Tibial artery (tissue), 4 donors: Measurements from ENCODE around the gene OARD1.

ENCODE experiments used
- DNase-seq, 2 donors: peaks; one replicate each; pipeline ENCODE4 v3.0.0-alpha.2; 2019
- H3K27ac ChIP-seq, 2 donors: fragments of 200-600 bp; sonication (generic) in 1 of 2; 1 replicate in 1 of 2; 2 replicates in 1 of 2; pipeline ENCODE4 v1.5.1; 2018 to 2019; ENCODE audit warnings: mild to moderate bottlenecking in 1 of 2
- H3K27me3 ChIP-seq, 2 donors: fragments of 200-600 bp; sonication (generic) in 1 of 2; one replicate each; pipeline versions ENCODE4 v1.5.1 to v1.6.0; 2016 to 2019
- H3K36me3 ChIP-seq, 3 donors: fragments of 200-600 bp; sonication (generic) in 2 of 3; one replicate each; pipeline ENCODE4 v1.5.1; 2016 to 2019; ENCODE audit warnings: mild to moderate bottlenecking in 2 of 3
- H3K4me1 ChIP-seq, 4 donors: fragments of 200-600 bp; sonication (generic) in 2 of 4; 1 replicate in 3 of 4; 2 replicates in 1 of 4; pipeline ENCODE4 v1.5.1; 2016 to 2019
- H3K4me3 ChIP-seq, 2 donors: fragments of 200-600 bp; sonication (generic) in 1 of 2; 1 replicate in 1 of 2; 2 replicates in 1 of 2; pipeline ENCODE4 v1.5.1; 2018 to 2019; ENCODE audit warnings: mild to moderate bottlenecking in 2 of 2
- H3K9me3 ChIP-seq, 3 donors: fragments of 200-600 bp; sonication (generic) in 1 of 3; one replicate each; pipeline ENCODE4 v1.5.1; 2016 to 2019
- intact Hi-C: fragments of 100-400 bp; cut with DNase I; formaldehyde crosslinking; loops from one replicate; pipeline ENCODE4 v1.15.0; 2023; ENCODE audit warnings: low total_unique reads
- TF ChIP-seq, protein P1 (sequence below), 2 experiments: fragments of 200-600 bp in 1 of 2; fragments of 450-650 bp in 1 of 2; IDR thresholded peaks; one replicate each; pipeline ENCODE4 v1.5.1; 2017 to 2019; ENCODE audit warnings: antibody characterized with exemption in 2 of 2, mild to moderate bottlenecking in 1 of 2, moderate library complexity in 1 of 2

Gene OARD1

DNA sequence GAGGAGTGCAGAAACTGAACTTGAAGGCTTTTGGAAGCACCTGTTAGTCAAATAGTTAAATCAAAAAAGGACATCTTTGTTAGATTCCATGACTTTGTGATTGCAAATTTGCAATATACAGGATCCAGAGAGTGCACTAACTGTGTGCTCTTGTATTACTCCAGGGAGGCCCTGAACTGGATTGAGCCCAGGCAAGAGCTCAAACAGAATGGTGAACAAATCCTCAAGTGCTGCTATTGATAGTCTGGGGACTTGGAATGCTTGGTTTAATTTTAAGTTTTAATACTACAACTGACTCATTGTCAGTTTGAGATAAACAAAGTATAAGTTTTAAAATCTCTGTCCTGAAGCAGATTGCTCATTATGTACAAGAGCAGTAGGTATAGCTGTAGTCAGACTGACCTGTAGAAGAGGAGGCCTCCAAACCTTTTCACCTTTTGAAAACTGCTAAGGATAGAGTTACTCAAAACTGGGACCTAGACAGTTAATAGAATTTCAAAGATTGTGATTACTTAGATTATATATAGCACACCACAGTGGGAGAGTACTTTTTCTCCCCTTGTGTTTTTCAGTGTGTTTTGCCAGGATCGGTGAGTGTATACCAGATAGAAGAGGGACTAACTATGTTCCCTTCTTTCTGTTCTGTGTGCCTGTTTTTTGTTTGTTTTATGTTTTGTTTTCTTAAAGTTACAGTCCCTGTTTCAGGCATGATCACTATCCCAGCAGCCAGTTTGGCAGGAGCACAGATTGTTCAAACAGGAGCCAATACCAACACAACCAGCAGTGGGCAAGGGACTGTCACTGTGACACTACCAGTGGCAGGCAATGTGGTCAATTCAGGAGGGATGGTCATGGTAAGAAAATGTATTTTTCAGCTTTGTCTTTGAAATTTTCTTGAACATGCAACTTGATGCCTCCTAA is 18.9 kb upstream of the OARD1 start:
- peaks cover 32 to 74% (median 70%) of the 10 kb centered on the region in 3 donors for H3K36me3 ChIP-seq
- H3K27ac ChIP-seq = peak overlapping the region in 1 of 2 donors; percentile 35
- peaks cover 0 to 7% (median 0%) of the 10 kb centered on the region in 4 donors for H3K4me1 ChIP-seq
- H3K27me3 ChIP-seq = no peaks in the 10 kb centered on the region
- no peak for DNase-seq
- no peak overlapping the region for H3K4me3 ChIP-seq
- intact Hi-C loops = no loop called here
- TF ChIP-seq, protein P1, sequence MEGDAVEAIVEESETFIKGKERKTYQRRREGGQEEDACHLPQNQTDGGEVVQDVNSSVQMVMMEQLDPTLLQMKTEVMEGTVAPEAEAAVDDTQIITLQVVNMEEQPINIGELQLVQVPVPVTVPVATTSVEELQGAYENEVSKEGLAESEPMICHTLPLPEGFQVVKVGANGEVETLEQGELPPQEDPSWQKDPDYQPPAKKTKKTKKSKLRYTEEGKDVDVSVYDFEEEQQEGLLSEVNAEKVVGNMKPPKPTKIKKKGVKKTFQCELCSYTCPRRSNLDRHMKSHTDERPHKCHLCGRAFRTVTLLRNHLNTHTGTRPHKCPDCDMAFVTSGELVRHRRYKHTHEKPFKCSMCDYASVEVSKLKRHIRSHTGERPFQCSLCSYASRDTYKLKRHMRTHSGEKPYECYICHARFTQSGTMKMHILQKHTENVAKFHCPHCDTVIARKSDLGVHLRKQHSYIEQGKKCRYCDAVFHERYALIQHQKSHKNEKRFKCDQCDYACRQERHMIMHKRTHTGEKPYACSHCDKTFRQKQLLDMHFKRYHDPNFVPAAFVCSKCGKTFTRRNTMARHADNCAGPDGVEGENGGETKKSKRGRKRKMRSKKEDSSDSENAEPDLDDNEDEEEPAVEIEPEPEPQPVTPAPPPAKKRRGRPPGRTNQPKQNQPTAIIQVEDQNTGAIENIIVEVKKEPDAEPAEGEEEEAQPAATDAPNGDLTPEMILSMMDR (IDR thresholded peaks at IDR 0.05) = no peak
- H3K9me3 ChIP-seq = no peaks in the 10 kb centered on the region

DNA sequence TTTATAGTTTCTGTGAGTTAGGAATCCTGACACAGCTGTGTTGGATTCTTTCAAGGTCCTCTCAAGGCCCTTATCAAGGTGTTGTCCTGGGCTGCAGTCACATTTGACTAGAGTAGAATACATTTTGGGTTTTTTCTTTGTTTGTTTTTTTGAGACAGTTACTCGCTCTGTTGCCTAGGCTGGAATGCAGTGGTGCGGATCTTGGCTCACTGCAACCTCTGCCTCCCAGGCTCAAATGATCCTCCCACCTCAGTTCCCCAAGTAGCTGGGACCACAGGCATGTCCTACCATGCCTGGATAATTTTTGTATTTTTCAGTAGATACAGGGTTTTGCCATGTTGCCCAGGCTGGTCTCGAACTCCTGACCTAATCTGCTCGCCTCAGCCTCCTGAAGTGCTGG is 16.3 kb upstream of the OARD1 start:
- TF ChIP-seq, protein P1 (IDR thresholded peaks at IDR 0.05) = no peak
- Histone ChIP-seq H3K9me3 (no peaks in the 10 kb centered on the region), H3K4me1 (peaks cover 0 to 7% (median 0%) of the 10 kb centered on the region in 4 donors), H3K36me3 (peaks cover 24 to 62% (median 55%) of the 10 kb centered on the region in 3 donors), H3K27me3 (no peaks in the 10 kb centered on the region), H3K27ac (no peak overlapping the region), H3K4me3 (no peak overlapping the region)
- DNase-seq = no peak
- intact Hi-C loops = no loop called here

DNA sequence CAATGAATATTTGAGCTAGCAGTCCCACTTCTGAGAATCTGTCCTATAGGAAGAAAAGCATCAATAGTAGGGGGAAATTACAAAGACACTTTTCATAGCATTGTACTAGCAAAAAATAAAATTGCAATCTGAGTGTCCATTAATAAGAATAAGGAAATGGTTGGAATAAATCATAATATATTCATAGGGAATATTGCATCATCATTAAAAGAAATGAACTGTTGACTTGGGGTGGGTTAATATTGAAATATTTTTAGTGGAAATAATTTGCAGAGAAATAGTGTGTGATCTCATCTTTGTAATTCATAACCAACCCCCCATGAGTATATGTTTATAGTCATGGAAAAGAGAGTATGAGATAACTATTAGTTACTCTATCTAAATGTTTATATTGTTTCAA is 13.0 kb upstream of the OARD1 start:
- no peak for DNase-seq
- no peak overlapping the region for H3K4me3 ChIP-seq
- H3K27ac ChIP-seq = no peak overlapping the region
- H3K27me3 ChIP-seq = no peaks in the 10 kb centered on the region
- H3K9me3 ChIP-seq = no peaks in the 10 kb centered on the region
- peaks cover 24 to 43% (median 35%) of the 10 kb centered on the region in 3 donors for H3K36me3 ChIP-seq
- intact Hi-C loops = no loop called here
- TF ChIP-seq, protein P1 (IDR thresholded peaks at IDR 0.05) = no peak
- no peaks in the 10 kb centered on the region for H3K4me1 ChIP-seq

DNA sequence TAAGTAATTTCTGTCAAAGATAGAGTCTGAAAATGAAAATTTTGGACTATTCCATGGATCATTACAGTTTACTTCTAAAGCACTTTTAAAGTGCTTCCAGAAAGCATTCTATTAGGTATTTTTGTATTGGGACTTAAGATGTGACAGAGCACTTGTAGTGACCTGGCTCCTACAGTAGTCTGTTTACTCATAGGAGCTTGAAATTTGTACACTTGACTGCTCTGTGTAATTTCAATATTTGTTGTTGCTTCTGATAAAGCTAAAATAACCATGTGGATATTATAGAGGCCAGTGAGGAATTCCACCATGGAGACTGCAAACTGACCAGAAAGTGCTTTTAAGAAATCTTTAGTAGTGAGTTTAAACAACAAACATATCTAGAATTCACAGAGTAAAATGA is 10.9 kb upstream of the OARD1 start:
- Histone ChIP-seq H3K4me3 (no peak overlapping the region), H3K4me1 (no peaks in the 10 kb centered on the region), H3K36me3 (peaks cover 32 to 36% (median 33%) of the 10 kb centered on the region in 3 donors), H3K9me3 (no peaks in the 10 kb centered on the region), H3K27me3 (no peaks in the 10 kb centered on the region), H3K27ac (no peak overlapping the region)
- intact Hi-C loops = no loop called here
- TF ChIP-seq, protein P1 (IDR thresholded peaks at IDR 0.05) = no peak
- DNase-seq = no peak

DNA sequence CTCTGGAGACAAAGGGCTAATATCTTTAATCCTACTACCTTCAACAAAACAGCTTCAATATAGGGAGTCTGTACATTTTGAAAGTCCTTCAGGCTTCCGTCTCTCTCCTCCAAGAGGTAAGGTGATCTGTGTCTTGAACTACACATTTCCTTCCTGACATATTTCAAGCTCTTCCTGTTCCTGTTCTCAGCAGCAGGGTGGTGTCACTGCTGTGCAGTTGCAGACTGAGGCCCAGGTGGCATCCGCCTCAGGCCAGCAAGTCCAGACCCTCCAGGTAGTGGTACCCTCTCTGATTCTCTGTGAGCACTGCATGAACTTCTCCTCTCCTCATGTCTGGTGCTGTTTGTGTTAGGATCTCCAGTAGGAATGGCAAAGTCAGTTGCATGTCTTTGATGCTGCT is 8.5 kb upstream of the OARD1 start:
- H3K27me3 ChIP-seq = no peaks in the 10 kb centered on the region
- peaks cover 0 to 13% (median 6%) of the 10 kb centered on the region in 4 donors for H3K4me1 ChIP-seq
- intact Hi-C loops = no loop called here
- DNase-seq = no peak
- peaks cover 30 to 36% (median 33%) of the 10 kb centered on the region in 3 donors for H3K36me3 ChIP-seq
- no peaks in the 10 kb centered on the region for H3K9me3 ChIP-seq
- H3K4me3 ChIP-seq = no peak overlapping the region
- TF ChIP-seq, protein P1 (IDR thresholded peaks at IDR 0.05) = no peak
- no peak overlapping the region for H3K27ac ChIP-seq
